Measurements from ENCODE around the gene ELSPBP1.

Gene ELSPBP1

DNA sequence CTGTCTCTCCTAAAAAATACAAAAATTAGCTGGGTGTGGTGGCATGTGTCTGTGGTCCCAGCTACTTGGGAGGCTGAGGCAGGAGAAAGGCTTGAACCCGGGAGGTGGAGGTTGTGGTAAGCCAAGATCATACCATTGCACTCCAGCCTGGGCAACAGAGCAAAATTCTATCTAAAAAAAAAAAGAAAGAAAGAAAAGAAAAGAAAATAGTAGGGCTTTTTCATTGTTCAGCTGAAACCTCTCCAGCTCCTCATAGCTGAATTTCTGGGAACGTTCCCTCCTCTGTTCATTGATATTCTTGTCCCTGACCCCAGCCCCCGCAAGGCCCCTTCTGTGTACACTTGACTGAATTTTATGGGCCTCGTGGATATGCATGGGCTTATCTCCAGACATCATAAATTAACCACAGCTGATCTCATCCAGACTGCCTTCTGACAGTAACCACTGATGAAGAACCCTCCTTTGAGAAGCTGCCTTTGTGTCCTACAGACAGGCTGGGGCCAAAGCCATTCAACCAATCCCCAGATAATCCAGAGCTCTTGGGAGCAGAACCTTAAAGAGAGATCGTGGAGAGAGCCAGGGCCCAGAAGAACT is at the start of gene ELSPBP1:
Gene ELSPBP1, plus strand, starts transcription at position 424 of the 594 bp plus-strand sequence. CDS start 14,036 bp downstream, outside the sequence.
- in situ Hi-C loops (cut with MboI; ENCODE audit: low sequenced_read_pairs), result loop anchor here (25.0 kb wide), 1 partner anchor 593 kb away; no protein-coding TSS in a partner anchor

DNA sequence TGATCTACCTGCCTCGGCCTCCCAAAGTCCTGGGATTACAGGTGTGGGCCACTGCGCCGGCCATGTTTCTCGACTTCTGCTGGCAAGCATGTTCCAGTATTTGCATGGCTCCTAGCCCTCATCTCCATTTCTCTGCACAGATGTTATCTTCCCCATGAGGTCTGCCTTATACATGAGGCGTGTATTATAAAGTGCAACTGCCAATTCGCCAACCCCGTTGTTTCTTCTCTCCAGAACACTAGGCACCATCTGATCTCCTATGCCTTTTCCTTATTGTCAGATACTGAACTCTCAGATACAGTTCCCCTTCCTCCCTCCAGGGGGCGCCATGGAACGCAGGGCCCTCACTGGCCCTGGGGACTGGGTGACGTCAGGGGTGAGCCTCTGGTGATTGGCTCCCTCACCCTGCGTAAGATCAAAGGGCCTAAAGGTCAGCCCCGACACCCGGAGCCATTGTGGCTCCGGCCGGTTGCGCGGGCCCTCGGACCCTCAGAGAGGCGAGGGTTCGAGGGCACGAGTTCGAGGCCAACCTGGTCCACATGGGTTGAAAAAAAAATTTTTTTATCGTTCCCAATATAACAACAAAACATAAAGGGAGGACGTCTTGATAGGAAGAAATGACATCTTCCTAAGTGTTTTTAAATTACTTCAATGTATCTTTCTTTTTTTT is 44.4 kb upstream of the ELSPBP1 start:
- in situ Hi-C loops (cut with MboI; ENCODE audit: low sequenced_read_pairs), result loop anchor here (25.0 kb wide), 1 partner anchor 337 kb away; no protein-coding TSS in a partner anchor

DNA sequence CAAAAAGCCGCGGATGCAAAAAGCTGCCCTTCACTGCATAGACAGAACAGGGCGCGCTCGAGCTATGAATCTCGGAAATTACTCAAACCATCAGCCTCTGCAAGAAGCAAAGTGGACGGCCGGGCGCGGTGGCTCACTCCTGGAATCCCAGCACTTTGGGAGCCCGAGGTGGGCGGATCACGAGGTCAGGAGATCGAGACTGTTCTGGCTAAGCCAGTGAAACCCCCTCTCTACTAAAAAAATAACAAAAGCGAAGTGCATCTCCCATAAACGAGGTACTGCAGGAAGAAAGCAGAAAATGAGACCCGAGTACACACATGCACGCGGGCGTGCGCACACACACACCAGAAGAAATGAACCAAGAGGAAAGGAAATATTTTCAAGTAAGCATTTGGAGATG is 42.3 kb upstream of the ELSPBP1 start:
- in situ Hi-C loops (cut with MboI; ENCODE audit: low sequenced_read_pairs), result loop anchor here (25.0 kb wide), 1 partner anchor 335 kb away; no protein-coding TSS in a partner anchor

DNA sequence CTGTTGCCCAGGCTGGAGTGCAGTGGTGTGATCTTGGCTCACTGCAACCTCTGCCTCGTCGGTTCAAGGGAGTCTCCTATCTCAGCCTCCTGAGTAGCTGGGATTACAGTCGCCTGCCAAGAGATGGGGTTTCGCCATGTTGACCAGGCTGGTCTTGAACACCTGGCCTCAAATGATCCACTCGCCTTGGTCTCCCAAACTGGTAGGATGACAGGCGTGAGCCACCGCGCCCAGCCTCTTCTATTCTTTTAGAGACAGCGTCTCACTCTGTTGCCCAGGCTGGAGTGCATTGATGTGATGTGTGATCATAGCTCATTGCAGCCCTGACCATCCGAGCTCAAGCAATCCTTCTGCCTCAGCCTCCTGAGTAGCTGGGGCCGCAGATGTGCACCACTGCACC is 38.5 kb upstream of the ELSPBP1 start:
- in situ Hi-C loops (cut with MboI; ENCODE audit: low sequenced_read_pairs), result loop anchor here (25.0 kb wide), 1 partner anchor 331 kb away; no protein-coding TSS in a partner anchor

DNA sequence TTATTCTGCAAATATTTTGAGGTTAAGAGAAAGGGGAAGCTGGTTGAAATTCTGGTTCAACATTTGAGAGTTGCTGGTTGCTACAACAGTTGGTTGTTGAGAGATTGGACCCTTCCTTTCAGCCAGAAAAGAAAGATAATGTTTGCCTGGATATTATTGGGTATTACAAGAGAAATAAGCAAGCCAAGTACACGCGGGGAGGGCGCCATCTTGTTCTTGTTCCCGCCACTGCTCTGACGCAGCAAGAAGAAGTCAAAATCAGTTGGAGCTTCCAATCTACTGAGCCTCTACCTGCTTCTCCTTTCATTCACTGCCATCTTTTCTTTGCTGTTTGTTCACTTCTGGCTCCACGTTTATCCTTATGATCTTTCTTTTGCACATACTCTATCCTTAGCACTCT is 20.9 kb upstream of the ELSPBP1 start:
- in situ Hi-C loops (cut with MboI; ENCODE audit: low sequenced_read_pairs), result loop anchor here (25.0 kb wide), 1 partner anchor 314 kb away; no protein-coding TSS in a partner anchor

DNA sequence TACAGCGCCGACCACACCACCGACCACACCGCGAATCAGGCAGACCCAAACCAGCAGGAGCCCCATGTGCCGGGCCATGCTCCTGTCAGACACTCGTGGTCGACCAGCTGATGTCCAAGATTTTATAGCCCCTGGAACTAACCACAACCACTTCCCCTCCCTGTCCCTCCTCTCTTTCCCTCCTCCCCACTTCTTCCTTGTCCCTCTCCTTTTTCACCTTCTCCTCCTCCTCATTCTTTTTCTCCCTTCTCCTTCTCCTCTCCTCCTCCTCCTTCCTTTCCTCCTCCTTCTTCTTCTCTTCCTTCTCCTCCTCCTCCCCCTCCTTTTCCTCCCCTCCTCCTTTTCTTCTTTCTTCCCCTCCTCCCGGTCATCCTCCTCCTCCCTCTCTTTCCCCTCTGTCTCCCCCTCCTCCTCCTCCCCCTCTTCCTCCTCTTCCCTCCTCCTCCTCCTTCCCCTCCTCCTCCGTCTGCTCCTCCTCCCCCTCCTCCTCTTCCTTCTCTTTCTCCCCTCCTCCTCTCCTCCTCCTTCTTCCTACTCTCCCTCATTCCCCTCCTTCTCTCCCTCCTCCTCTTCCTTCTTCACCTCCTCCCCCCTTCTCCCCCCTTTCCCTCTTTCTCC is 3.1 kb upstream of the ELSPBP1 start:
- in situ Hi-C loops (cut with MboI; ENCODE audit: low sequenced_read_pairs), result loop anchor here (25.0 kb wide), 1 partner anchor 596 kb away; no protein-coding TSS in a partner anchor

DNA sequence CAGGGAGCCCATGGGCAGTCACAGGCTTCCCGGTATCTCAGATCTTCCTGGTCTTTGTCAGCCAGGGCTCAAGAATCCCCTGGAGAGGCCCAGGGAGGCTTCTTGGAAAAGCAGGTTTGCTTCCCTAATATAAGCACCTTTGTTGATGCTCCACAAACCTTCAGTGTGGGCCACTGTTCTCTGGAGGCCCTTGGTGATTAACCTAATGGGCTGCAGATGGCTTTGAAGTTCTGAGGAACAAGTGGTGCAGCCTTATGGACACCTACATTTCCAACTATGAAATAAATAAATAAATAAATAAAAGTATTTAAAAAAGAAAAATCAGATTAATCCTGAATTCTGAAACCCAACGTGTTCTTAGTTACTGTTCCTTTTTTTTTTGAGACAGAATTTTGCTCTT is 2.4 kb upstream of the ELSPBP1 start, which contains the start of gene BSPH1:
Gene BSPH1, minus strand, starts transcription at position 101 of the 400 bp plus-strand sequence. Its CDS starts 89 bp downstream, at position 12.
- in situ Hi-C loops (cut with MboI; ENCODE audit: low sequenced_read_pairs), result loop anchor here (25.0 kb wide), 1 partner anchor 595 kb away; no protein-coding TSS in a partner anchor

DNA sequence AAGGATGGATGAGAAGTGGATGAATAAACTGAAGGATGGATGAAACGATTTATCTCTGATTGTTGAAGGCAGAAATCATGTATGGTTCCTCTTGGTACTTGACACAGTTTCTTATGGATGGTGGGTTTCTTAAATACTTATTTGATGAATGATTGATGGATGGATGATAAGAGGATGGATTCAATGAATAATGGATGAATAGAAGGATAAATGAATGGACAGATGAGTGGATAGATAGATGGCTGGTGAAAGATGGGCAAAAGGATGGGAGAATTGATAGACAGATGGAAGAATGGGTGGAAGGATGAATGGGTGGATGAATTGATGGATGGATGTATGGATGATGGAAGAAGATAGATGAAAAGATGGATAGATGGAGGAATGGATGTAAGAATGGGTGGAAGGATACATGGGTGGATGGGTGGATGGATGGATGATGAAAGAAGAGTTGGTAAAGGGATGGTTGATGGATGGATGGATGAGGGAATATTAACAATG is 1.8 kb downstream of the ELSPBP1 start:
- in situ Hi-C loops (cut with MboI; ENCODE audit: low sequenced_read_pairs), result loop anchor here (25.0 kb wide), 1 partner anchor 591 kb away; no protein-coding TSS in a partner anchor

DNA sequence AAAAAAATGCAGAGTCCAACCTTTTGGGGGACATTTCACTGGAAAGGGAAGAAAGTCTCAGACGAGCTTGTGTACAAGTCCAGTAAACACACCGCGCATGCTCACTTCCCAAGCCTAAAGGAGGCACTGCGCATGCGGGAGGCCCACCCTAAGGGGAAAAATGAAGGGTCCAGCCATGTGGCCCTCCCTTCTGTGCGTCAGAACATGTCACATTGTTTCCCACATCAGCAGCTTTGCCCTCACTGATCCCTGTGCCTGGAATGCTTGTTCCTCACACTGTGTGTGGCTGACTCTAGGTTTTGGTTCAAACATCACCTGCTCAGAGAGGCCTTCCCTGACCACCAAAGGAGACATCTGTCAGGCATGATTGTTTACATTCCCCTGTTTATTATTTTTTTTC is 4.4 kb downstream of the ELSPBP1 start:
- in situ Hi-C loops (cut with MboI; ENCODE audit: low sequenced_read_pairs), result loop anchor here (25.0 kb wide), 1 partner anchor 589 kb away; no protein-coding TSS in a partner anchor

DNA sequence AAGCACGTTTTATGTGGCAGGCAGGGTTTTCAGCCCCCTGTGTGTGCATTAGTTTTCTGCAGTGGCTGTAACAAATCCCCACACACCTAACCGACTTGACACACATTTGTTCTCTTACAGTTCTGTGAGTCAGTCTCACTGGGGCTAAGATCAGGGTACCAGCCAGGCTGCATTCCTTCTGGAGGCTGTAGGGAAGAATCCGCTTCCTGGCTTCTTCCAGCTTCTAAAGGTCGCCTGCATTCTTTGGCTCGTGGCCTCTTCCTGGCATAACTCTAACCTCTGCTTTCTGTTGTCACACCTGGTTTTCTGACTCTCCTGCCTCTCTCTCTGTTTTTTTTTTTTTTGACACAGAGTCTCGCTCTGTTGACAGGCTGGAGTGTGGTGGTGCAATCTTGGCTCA is 6.4 kb downstream of the ELSPBP1 start:
- in situ Hi-C loops (cut with MboI; ENCODE audit: low sequenced_read_pairs), result no loop called here

DNA sequence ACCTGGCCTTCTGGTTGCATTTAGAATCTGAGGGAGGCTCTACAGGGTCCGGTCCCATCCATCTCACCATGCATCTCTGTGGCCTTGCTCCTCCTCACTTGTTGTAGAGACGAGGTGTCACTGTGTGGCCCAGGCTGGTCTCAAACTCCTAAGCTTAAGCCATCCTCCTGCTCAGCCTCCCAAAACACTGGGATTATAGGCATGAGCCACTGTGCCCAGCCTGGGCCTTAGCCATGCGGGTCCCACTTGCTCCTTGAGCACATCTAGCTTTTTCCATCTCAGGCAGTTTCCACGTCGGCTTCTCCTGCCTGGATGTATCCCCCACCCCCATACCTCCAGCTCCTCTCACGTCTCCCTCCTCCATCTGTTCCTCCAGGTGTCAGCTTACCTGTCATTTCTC is 9.8 kb downstream of the ELSPBP1 start:
- in situ Hi-C loops (cut with MboI; ENCODE audit: low sequenced_read_pairs), result no loop called here

DNA sequence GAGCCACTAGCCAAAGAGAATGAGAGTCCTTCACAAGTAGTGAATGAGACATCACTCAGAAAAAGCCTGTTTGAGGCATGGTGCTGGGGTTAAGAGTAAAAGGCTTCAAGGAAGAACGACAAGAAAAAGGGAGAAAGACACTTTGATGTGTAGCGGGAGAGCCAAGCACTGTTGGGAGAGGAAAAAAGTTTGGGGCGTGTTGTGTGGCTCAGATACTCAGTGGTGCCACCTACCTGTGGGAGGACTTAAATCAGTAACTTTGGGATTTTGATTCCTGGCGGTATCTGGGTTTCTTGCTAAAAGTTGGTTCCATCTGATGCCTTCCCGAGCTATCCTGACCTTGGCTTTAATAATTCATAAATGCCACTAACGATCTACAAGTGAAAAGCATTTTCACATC is 12.3 kb downstream of the ELSPBP1 start:
- in situ Hi-C loops (cut with MboI; ENCODE audit: low sequenced_read_pairs), result no loop called here

DNA sequence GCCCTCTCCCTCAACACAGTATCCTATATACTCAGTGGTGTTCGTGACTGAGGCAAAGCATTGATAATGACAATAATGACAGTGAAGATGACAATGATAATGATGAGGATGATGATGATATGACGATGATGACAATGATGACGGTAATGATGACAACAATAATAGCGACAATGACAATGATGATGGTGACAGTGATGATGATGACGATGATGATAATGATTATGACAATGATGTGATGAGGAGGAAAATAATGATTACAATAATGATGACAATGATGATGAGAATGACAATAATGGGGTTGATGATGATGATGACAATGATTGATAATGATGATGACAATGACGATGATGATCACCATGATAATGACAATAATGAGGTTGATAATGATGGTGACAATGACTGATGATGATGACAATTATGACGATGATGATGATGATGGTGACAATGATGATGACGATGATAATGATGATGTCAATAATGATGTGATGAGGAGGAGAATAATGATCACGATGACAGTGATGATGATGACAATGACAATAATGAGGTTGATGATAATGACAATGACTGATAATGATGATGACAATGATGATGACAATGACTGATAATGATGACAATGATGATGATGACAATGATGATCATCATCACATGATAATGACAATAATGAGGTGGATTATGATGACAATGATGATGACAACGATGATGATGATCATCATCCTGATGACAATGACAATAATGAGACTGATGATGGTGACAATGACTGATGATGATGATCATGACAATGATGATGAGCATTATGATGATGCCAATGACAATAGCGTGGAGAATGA is 16.7 kb downstream of the ELSPBP1 start:
- in situ Hi-C loops (cut with MboI; ENCODE audit: low sequenced_read_pairs), result no loop called here

DNA sequence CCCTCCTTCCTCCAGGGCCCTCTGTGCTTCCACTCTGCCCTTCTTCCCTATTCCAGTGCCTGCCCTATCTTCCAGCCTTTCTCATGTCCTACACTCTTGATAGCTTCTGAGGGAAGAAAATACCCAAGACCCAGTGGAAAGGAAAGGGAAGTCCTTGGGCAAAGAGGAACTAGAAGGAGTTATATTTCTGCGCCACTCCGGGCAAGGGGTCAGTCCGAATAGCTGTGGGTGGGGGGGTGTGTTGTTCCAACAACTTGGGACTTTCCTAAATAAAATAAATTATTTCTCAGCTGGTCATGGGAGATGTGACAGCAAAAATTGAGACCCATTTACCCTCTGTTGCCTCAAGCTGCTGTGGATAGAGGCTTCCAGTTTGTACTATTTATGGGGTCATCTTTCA is 26.3 kb downstream of the ELSPBP1 start:
- in situ Hi-C loops (cut with MboI; ENCODE audit: low sequenced_read_pairs), result no loop called here

DNA sequence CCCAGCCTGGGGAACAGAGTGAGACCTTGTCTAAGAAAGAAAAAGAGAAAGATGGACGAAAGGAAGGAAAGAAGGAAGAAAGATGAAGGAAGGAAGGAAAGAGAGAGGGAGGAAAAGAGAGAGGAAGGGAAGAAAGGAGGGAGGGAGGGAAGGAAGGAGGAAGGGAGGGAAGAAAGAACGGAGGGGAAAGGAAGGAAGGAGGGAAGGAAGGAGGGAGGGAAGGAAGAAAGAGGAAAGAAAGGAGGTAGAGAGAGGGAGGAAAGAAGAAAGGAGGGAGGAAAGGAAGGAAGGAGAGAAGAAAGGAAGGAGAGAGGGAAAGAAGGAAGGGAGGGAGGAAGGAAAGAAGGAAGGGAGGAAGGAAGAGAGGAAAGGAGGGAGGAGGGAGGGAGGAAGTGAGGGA is 28.6 kb downstream of the ELSPBP1 start:
- in situ Hi-C loops (cut with MboI; ENCODE audit: low sequenced_read_pairs), result no loop called here

DNA sequence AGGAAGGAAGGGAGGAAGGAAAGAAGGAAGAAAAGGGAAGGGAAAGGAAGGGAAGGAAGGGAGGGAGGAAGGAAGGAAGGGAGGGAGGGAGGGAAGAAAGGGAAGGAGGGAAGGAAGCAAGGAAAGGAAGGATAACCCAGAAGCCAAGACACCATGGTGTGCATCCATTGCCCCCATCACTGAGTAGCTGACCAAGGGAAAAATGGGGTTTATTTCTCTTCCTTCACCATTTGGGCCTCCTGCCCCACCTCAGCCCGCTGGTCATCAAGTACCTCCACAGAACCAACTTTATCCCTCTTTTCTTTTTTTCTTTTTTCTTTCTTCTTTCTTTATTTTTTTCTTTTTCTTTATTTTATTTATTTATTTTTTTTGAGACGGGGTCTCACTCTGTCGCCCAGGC is 29.1 kb downstream of the ELSPBP1 start:
- in situ Hi-C loops (cut with MboI; ENCODE audit: low sequenced_read_pairs), result no loop called here

DNA sequence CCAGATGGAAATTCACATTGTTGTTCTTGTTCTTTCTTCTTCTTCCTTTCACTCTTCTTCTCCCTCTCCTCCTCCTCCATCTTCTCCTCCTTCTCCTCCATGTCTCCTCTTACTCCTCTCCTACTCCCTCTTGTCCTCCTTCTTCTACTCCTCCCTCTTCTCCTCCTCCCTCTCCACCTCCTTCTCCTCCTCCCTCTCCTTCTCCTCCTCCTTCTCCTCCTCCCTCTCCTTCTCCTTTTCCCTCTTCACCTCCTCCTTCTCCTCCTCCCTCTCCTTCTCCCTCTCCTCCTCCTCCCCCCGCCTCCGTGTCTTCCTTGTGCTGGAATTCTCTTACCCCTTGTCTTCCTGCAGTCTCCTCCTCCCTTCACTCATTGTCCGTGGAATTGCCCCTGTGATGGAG is 31.0 kb downstream of the ELSPBP1 start:
- in situ Hi-C loops (cut with MboI; ENCODE audit: low sequenced_read_pairs), result no loop called here

DNA sequence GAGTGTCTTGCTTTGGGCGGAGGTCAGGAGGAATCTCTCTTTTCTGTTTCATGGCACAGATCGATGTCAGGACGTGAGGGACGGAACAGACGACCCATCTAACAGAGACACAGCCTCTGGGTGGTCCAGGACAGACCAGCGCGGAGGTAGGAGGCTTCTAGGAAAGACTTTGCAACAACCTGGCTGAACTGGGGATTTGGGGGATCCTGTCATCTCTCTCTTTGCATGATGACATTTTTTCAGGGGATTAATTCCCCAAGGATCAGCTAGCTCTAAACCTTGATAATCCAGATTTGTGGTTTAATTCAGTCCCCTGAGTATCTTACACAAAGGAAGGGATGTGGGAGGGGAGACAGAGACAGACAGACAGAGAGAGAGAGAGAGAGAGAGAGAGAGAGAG is 35.0 kb downstream of the ELSPBP1 start:
- in situ Hi-C loops (cut with MboI; ENCODE audit: low sequenced_read_pairs), result no loop called here

DNA sequence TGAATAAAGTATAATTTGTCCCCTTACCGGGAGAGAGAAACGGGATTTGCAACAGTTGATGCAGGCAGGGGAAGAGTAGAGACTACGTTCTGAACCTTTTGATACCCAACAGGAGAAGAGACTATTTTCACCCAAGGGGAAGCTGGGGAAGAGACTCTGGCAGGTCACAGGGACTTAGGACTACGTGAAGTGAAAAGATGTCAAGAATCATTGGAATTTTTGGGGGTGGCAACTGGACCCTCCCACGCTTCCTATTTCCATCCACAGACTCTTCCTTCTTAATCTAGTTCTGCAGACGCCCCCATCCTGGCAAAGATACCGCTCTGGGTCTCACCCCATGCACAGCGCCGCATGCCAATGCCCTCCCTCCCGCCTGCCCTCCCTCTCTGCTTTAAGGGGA is 35.6 kb downstream of the ELSPBP1 start:
- in situ Hi-C loops (cut with MboI; ENCODE audit: low sequenced_read_pairs), result no loop called here

DNA sequence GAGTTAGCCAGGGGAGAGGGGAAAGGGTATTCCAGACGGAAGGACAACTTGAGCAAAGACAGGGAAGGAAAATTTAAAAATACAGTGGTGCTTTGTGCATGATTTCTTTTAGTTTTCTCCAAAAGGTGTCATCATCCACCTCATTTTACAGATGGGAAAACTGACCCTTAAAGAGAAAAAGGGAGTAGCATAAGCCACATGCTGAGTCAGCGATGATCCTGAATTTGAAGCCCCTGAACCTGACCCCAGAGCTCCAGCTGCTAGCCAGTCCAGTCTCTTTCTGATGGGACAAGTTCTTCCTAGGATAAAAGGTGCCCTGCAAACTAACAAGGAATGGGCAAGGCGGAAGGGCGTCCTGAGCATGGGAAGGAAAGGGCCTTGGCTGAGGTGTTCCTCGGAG is 39.2 kb downstream of the ELSPBP1 start:
- in situ Hi-C loops (cut with MboI; ENCODE audit: low sequenced_read_pairs), result no loop called here

DNA sequence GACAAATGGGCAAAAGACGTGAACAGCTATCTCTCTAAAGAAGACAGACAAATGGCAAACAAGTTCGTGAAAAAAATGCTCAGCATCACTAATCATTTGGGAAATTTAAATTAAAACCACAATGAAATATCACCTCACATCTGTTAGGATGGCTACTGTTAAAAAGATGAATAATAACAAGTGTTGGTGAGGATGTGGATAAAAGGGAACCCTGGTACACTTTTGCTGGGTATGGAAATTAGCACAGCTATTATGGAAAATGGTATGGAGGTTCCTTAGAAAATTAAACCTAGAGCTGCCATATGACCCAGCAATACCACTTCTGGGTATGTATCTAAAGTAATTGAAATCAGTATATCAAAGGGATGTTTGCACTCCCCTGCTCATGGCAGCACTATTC is 42.3 kb downstream of the ELSPBP1 start:
- in situ Hi-C loops (cut with MboI; ENCODE audit: low sequenced_read_pairs), result no loop called here
